Panc1 (cell line): Measurements from ENCODE around the gene TIGD7. TPM values are rescaled to one million over a fixed set of nuclear protein-coding genes. Genes with fewer than 3 reads are reported as not detected.

Source experiments
- ATAC-seq: fragments of 200-7000 bp; cut with Tn5 transposase; 2 replicates; pipeline ENCODE4 v1.9.1; 2020; ENCODE audit warnings: mild to moderate bottlenecking, moderate library complexity
- BruUV-seq: library from RNA; stranded (reverse); fragments of 400-500 nt; replicated peaks from 2 replicates; lab custom pipeline; 2021; lab: Mats Ljungman, UMichigan
- CTCF ChIA-PET: fragments of 300-600 bp; sonication (Branson Sonifier 250); formaldehyde crosslinking; loops from one replicate; lab custom pipeline; 2022; ENCODE audit warnings: antibody characterized with exemption; lab: Charles Lee
- POLR2A ChIA-PET: fragments of 300-600 bp; sonication (Branson Sonifier 250); formaldehyde crosslinking; loops from one replicate; lab custom pipeline; 2022; ENCODE audit warnings: antibody characterized with exemption; lab: Charles Lee
- DNase-seq: peaks from one replicate; pipeline ENCODE4 v3.0.0-alpha.2; 2010; ENCODE audit warnings: low read depth, low spot score
- H3K27ac ChIP-seq: 2 replicates; pipeline ENCODE4 v1.5.1; 2011; ENCODE audit warnings: mild to moderate bottlenecking, low read length, inconsistent platforms
- H3K27me3 ChIP-seq: fragments of 200-500 bp; sonication (Bioruptor generic); 2 replicates; pipeline ENCODE4 v1.6.0; 2014; ENCODE audit warnings: low read length, inconsistent platforms; ENCODE audit not compliant: control insufficient read depth, insufficient read depth
- H3K36me3 ChIP-seq: fragments of 200-500 bp; sonication (Bioruptor generic); 2 replicates; pipeline ENCODE4 v1.5.1; 2014; ENCODE audit warnings: inconsistent platforms, mild to moderate bottlenecking, low read length, moderate library complexity; ENCODE audit not compliant: control insufficient read depth, insufficient read depth
- H3K4me1 ChIP-seq: 2 replicates; pipeline ENCODE4 v1.5.1; 2011; ENCODE audit warnings: inconsistent platforms, mild to moderate bottlenecking, low read length, moderate library complexity; ENCODE audit not compliant: control insufficient read depth, insufficient read depth
- H3K4me3 ChIP-seq, 2 experiments: 2 replicates each; pipeline ENCODE4 v1.5.1; 2011 to 2012; ENCODE audit warnings: low read depth in 2 of 2, low read length in 2 of 2, mild to moderate bottlenecking in 2 of 2, inconsistent platforms in 1 of 2, moderate library complexity in 1 of 2
- H3K9me3 ChIP-seq: fragments of 200-500 bp; sonication (Bioruptor generic); 2 replicates; pipeline ENCODE4 v1.5.1; 2014; ENCODE audit warnings: low read depth, mild to moderate bottlenecking, inconsistent platforms, low read length, moderate library complexity; ENCODE audit not compliant: control insufficient read depth, insufficient read depth
- POLR2AphosphoS5 ChIP-seq: IDR thresholded peaks from 2 replicates; pipeline ENCODE4 v1.6.1; 2012; ENCODE audit warnings: mild to moderate bottlenecking, low read depth, low read length, moderate library complexity
- REST ChIP-seq, 2 experiments: IDR thresholded peaks; 2 replicates each; pipeline ENCODE4 v1.6.1; 2011 to 2012; ENCODE audit warnings: low read depth in 2 of 2, control low read depth in 1 of 2, low read length in 1 of 2, mild to moderate bottlenecking in 1 of 2, moderate library complexity in 1 of 2; ENCODE audit not compliant: insufficient read depth in 1 of 2
- SIN3A ChIP-seq: IDR thresholded peaks from 2 replicates; pipeline ENCODE4 v1.6.1; 2012; ENCODE audit warnings: low read depth, mild to moderate bottlenecking, low read length, moderate library complexity, borderline replicate concordance; ENCODE audit not compliant: insufficient read depth
- TCF7L2 ChIP-seq: IDR thresholded peaks from 2 replicates; pipeline ENCODE4 v1.6.1; 2011; ENCODE audit warnings: mild to moderate bottlenecking, low read depth, low read length, inconsistent platforms
- in situ Hi-C: cut with HindIII; loops from 2 replicates; pipeline ENCODE4 v1.10.0; 2016; ENCODE audit warnings: low sequenced_read_pairs, low pct_unique_long_range_greater_than_20kb
- intact Hi-C: fragments of 100-400 bp; cut with micrococcal nuclease; formaldehyde crosslinking; loops from one replicate; pipeline ENCODE4 v1.10.0; 2022; ENCODE audit not compliant: unreplicated experiment
- total RNA-seq: library from RNA; stranded (reverse); gene quantifications from one replicate; pipeline ENCODE4 v1.2.1, GENCODE V29; 2021; ENCODE audit not compliant: unreplicated experiment
- TF ChIP-seq, protein P1 (sequence below): fragments of 450-650 bp; IDR thresholded peaks from 2 replicates; pipeline ENCODE4 v1.5.1; 2017; ENCODE audit warnings: mild to moderate bottlenecking

The TIGD7 gene
- total RNA-seq, 1 experiment from 2014 or later, result 4.5 TPM

DNA sequence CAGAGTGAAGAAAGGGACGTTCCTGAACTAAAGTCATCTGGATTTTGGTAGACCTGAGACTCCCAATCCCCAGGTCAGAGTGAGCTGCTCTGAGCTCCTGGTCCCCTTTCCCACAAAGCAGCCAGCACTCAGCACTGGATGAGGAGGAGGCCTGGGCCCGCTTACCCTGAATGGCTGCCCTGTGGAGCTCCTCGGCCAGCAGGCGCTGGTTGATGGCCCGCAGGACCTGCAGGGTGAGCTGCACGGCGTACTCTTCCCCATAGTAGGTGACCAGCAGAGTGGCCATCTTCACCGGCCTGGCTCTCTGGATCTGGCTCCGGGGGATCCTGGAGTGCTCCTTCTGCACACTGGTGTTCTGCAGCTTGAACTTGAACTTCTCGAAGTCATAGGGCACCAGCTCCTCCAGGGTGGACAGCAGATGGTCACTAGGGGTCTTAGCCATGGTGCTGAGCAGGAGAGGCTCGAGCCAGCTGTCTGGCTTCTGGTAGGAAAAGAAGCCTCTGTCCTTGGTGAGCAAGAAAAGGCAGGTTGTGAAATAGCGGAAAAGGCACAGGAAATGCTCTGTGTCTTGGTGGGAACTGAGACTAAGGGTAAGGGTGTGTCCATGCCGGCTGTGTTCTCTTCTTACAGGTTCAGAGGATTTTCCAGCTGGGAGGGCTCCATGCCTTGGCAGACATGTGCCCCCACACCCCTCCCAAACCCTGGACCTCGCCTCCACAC, 48.9 kb downstream of the TIGD7 start, which contains the start of gene MEFV:
Gene MEFV (minus strand): TSS at position 488 of the 720 bp plus-strand sequence. CDS start 46 bp downstream, at position 442.
- ChIA-PET CTCF (no interaction called here), POLR2A (no interaction called here)
- BruUV-seq, result no TSS peak
- Histone ChIP-seq H3K4me1 (no peaks in the 10 kb centered on the region), H3K36me3 (no peaks in the 10 kb centered on the region), H3K27ac (no peak within 1 kb of the TSS), H3K9me3 (no peaks in the 10 kb centered on the region), H3K4me3 (no peak within 1 kb of the TSS), H3K27me3 (no peaks in the 10 kb centered on the region)
- DNase-seq (no peak), ATAC-seq (no peak)
- intact Hi-C loops, result no loop called here
- in situ Hi-C loops, result no loop called here
- TF ChIP-seq POLR2AphosphoS5 (no peak), SIN3A (no peak), TCF7L2 (no peak), REST (IDR thresholded peaks at IDR 0.05; ENCODE audit: insufficient read depth in 1 of 2, low read depth in 2 of 2, low read length in 1 of 2) (no peak; a peak in 1 of 4 replicates)
- TF ChIP-seq, protein P1, sequence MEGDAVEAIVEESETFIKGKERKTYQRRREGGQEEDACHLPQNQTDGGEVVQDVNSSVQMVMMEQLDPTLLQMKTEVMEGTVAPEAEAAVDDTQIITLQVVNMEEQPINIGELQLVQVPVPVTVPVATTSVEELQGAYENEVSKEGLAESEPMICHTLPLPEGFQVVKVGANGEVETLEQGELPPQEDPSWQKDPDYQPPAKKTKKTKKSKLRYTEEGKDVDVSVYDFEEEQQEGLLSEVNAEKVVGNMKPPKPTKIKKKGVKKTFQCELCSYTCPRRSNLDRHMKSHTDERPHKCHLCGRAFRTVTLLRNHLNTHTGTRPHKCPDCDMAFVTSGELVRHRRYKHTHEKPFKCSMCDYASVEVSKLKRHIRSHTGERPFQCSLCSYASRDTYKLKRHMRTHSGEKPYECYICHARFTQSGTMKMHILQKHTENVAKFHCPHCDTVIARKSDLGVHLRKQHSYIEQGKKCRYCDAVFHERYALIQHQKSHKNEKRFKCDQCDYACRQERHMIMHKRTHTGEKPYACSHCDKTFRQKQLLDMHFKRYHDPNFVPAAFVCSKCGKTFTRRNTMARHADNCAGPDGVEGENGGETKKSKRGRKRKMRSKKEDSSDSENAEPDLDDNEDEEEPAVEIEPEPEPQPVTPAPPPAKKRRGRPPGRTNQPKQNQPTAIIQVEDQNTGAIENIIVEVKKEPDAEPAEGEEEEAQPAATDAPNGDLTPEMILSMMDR, result no peak

DNA sequence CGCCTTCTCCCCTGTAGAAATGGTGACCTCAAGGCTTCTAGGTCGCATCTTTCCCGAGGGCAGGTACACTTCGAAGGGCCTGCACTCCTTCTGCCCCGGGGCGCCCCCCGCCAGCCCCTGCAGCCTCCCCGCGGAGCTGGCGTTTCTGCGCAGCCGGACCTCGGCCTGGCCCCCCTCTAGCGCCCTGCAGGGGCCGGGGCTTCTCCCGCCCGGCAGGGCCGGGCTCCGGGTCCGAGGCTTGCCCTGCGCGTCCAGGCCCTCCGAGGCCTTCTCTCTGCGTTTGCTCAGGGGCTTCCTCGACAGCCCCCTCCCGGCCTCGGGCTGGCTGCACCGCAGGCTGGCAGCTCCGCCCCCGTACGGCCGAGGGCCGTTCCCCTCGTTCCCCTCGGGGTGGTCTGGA, 50.9 kb downstream of the TIGD7 start:
- no TSS peak for BruUV-seq
- DNase-seq, result no peak
- CTCF ChIA-PET, result no interaction called here
- Histone ChIP-seq H3K4me3 (no peak overlapping the region), H3K4me1 (no peaks in the 10 kb centered on the region), H3K36me3 (no peaks in the 10 kb centered on the region), H3K27me3 (no peaks in the 10 kb centered on the region), H3K9me3 (no peaks in the 10 kb centered on the region), H3K27ac (no peak overlapping the region)
- in situ Hi-C loops (no loop called here), intact Hi-C loops (no loop called here)
- TF ChIP-seq REST (IDR thresholded peaks at IDR 0.05; ENCODE audit: insufficient read depth in 1 of 2, low read depth in 2 of 2, low read length in 1 of 2) (no peak), SIN3A (no peak), POLR2AphosphoS5 (no peak), TCF7L2 (no peak)
- TF ChIP-seq, protein P1, result no peak
- POLR2A ChIA-PET, result no interaction called here
- ATAC-seq, result no peak
